GM21619 (cell line): ENCODE measurements around the gene EMC10.

Experiments
- ATAC-seq: cut with Tn5 transposase; IDR thresholded peaks from one replicate; pipeline ENCODE4 v1.9.1; 2021; ENCODE audit not compliant: unreplicated experiment

Gene EMC10

GRCh38 chr19:50537769-50538230 is 61.5 kb downstream of the EMC10 start:
- ATAC-seq = no peak
